Kidney epithelial cell (primary cell): ENCODE measurements around the gene CYSLTR1. TPM values are rescaled to one million over a fixed set of nuclear protein-coding genes. Genes with fewer than 3 reads are reported as not detected.

ENCODE experiments used
- DNase-seq: peaks from one replicate; pipeline ENCODE4 v3.0.0-alpha.2; 2010; ENCODE audit warnings: low read depth
- H3K27me3 ChIP-seq: 2 replicates; pipeline ENCODE4 v1.6.0; 2011; ENCODE audit warnings: low read length; ENCODE audit not compliant: control insufficient read depth, insufficient read depth
- H3K36me3 ChIP-seq: 2 replicates; pipeline ENCODE4 v1.5.1; 2011; ENCODE audit warnings: low read length; ENCODE audit not compliant: control insufficient read depth, insufficient read depth
- H3K4me3 ChIP-seq: 2 replicates; pipeline ENCODE4 v1.5.1; 2011; ENCODE audit warnings: low read depth, mild to moderate bottlenecking, control low read depth, low read length
- total RNA-seq: library from RNA; depleted of rRNA; stranded (reverse); fragments of >200 nt; gene quantifications from 2 replicates; pipeline ENCODE4 v1.2.3, GENCODE V29; 2015
- TF ChIP-seq, protein P1 (sequence below): IDR thresholded peaks from 2 replicates; pipeline ENCODE4 v1.5.1; 2011; ENCODE audit warnings: mild to moderate bottlenecking, moderate library complexity, low read length, control low read depth, inconsistent platforms; ENCODE audit not compliant: insufficient read depth, poor library complexity, severe bottlenecking

CYSLTR1 gene
- total RNA-seq, 1 donor from 2014 or later: not detected

DNA sequence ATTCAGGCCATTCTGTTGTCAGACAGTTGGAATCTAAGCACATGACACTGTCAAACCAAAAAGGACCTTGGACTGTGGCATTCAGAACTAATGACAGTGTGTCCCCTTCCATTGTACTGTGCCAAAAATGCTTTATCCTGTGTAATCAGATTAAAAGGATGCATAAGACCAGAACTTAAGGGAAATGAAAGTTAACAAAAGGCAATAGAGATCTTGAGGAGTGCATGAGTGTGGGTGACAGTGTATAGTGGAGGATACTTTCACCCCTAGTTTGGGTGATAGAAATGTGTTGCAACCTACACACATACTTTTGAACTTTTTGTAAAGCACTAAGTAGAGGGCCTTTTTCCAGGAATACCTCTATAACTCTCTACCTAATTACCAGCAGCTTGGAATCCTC is 4.5 kb downstream of the CYSLTR1 start:
- DNase-seq: no peak
- TF ChIP-seq, protein P1, sequence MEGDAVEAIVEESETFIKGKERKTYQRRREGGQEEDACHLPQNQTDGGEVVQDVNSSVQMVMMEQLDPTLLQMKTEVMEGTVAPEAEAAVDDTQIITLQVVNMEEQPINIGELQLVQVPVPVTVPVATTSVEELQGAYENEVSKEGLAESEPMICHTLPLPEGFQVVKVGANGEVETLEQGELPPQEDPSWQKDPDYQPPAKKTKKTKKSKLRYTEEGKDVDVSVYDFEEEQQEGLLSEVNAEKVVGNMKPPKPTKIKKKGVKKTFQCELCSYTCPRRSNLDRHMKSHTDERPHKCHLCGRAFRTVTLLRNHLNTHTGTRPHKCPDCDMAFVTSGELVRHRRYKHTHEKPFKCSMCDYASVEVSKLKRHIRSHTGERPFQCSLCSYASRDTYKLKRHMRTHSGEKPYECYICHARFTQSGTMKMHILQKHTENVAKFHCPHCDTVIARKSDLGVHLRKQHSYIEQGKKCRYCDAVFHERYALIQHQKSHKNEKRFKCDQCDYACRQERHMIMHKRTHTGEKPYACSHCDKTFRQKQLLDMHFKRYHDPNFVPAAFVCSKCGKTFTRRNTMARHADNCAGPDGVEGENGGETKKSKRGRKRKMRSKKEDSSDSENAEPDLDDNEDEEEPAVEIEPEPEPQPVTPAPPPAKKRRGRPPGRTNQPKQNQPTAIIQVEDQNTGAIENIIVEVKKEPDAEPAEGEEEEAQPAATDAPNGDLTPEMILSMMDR: no peak
- Histone ChIP-seq H3K36me3 (no peaks in the 10 kb centered on the region), H3K27me3 (no peaks in the 10 kb centered on the region), H3K4me3 (no peak overlapping the region)

DNA sequence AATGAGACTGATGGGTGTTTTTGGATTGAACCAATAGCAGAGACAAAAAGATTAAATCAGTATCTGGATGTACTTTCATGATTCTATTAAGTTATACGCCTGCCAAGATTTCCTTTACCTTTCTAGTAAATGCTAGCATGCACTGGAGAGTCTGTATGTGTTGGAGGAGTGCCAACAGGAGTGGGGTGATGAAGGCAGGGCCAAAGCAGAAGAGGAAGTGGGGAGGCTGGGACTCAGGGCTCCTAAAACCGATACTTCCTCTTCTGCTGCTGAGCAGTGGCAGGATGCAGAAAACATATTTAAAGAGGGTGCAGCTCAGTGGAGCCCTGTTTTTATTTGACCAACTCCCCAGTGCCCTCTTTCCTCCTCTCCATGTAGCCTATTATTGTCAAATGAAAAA is 5.6 kb downstream of the CYSLTR1 start:
- Histone ChIP-seq H3K4me3 (no peak overlapping the region), H3K36me3 (no peaks in the 10 kb centered on the region), H3K27me3 (no peaks in the 10 kb centered on the region)
- DNase-seq: no peak
- TF ChIP-seq, protein P1: no peak

DNA sequence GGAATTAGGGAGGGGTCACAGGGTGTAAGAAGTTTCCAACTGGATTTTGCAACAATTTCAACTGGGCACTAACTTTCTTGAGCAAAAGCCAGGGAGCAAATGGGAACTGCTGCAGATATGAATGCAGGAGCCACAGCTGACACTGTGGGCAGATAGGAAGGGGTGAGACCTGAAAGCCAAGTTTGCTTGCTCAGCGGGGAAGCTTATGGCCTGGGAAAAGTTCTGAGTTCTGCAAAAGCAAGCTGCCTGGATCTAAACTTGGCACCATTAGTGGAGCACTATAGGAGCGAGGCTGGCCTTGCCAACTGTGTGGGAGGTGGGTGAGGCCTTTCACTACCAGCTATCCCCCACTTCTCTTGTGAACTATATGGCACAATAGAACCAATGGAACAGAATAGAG is 11.1 kb downstream of the CYSLTR1 start:
- H3K4me3 ChIP-seq: no peak overlapping the region
- H3K36me3 ChIP-seq: no peaks in the 10 kb centered on the region
- DNase-seq: no peak
- H3K27me3 ChIP-seq: no peaks in the 10 kb centered on the region
- TF ChIP-seq, protein P1: no peak

DNA sequence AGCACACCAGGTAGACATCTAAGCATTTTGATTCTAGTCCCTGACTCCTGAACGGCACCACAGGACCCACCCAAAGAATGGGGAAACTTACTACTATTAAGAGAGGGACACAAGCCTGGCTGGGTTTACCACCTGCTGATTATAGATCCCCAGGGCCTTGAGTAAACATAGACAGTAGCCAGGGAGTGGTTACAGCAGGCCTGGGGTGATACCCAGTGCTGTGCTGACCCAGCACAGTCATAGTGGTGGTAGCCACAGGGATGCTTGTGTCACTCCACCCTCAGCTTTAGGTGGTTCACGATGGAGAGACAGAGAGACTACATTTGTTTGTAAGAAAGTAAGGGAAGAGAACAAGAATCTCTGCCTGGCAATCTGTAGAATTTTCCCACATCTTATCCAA is 11.7 kb downstream of the CYSLTR1 start:
- H3K36me3 ChIP-seq: no peaks in the 10 kb centered on the region
- TF ChIP-seq, protein P1: no peak
- no peak for DNase-seq
- H3K4me3 ChIP-seq: no peak overlapping the region
- no peaks in the 10 kb centered on the region for H3K27me3 ChIP-seq

DNA sequence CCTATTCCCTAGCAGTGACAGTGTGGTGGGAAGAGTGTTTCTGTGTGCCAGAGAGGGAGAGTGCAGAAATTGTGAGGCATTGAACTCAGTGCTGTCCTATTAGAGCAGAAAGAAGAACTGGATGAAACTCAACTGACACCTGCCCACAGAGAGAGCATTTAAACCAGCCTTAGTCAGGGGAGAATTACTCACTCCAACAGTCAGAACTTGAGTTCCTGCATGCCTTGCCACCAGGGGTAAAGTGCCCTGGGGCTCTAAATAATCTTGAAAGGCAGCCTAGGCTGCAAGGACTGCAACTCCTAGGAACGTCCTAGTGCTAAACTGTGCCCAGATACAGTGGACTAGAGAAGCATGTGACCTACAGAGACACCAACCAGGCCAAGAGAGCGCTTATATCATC is 12.8 kb downstream of the CYSLTR1 start:
- DNase-seq: no peak
- no peaks in the 10 kb centered on the region for H3K27me3 ChIP-seq
- TF ChIP-seq, protein P1: no peak
- H3K36me3 ChIP-seq: no peaks in the 10 kb centered on the region
- H3K4me3 ChIP-seq: no peak overlapping the region

DNA sequence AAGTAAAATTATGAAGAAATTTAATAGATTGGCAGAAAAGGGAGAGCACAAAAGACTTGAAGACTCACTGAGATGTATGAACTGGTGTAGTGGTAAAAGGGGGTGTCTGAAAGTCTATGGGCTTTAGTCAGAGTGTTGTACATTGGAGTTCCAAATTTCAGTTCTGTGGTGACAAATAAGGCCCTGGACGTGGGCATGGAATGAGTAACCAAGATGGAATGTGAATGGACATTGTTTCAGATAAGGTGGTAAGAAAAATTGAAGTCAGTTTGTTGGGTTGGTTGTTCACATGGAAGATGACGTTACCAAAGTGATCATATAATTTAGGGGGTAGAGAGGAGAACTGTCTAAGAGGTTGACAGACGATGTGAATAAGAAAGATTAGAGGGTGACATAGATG is 13.9 kb downstream of the CYSLTR1 start:
- no peak overlapping the region for H3K4me3 ChIP-seq
- no peaks in the 10 kb centered on the region for H3K36me3 ChIP-seq
- no peak for DNase-seq
- TF ChIP-seq, protein P1: no peak
- no peaks in the 10 kb centered on the region for H3K27me3 ChIP-seq
